Mucosa of descending colon (tissue), 3 donors: ENCODE results near the gene LHX1. TPM values are rescaled to one million over a fixed set of nuclear protein-coding genes. Genes with fewer than 3 reads are reported as not detected.

Experiments used
- ATAC-seq: fragments of 200-7000 bp; cut with Tn5 transposase; one replicate; pipeline ENCODE4 v1.9.1; 2020; ENCODE audit warnings: mild to moderate bottlenecking, moderate library complexity
- DNase-seq, 3 donors: peaks; one replicate each; pipeline ENCODE4 v3.0.0-alpha.2; 2020
- H3K36me3 ChIP-seq: fragments of 200-600 bp; one replicate; pipeline ENCODE4 v1.8.0; 2021; ENCODE audit warnings: low read depth, mild to moderate bottlenecking
- H3K4me1 ChIP-seq: fragments of 200-600 bp; one replicate; pipeline ENCODE4 v1.8.0; 2021; ENCODE audit warnings: low read depth, mild to moderate bottlenecking
- H3K4me3 ChIP-seq: fragments of 200-600 bp; one replicate; pipeline ENCODE4 v1.8.0; 2021; ENCODE audit warnings: mild to moderate bottlenecking
- H3K9me3 ChIP-seq: fragments of 200-600 bp; one replicate; pipeline ENCODE4 v1.8.0; 2021; ENCODE audit warnings: mild to moderate bottlenecking
- intact Hi-C, 2 donors: fragments of 100-400 bp; cut with DNase I in 1 of 2; cut with micrococcal nuclease in 1 of 2; formaldehyde crosslinking; loops; one replicate each; pipeline versions ENCODE4 v1.11.0 to v1.11.1; 2022; cut with DNase I, micrococcal nuclease
- total RNA-seq, 3 donors: library from RNA; stranded (reverse); fragmentation: NEBNext Ultra II Directional in 2 of 3; extraction: Animal tissue kit (Norgen Biotek cat#: 25700) in 2 of 3; gene quantifications; one replicate each; pipeline versions ENCODE4 v1.2.1 to v1.2.4, GENCODE V29; 2021 to 2023
- TF ChIP-seq, protein P1 (sequence below): fragments of 200-600 bp; IDR thresholded peaks from one replicate; pipeline ENCODE4 v1.8.0; 2022; ENCODE audit warnings: antibody characterized with exemption, mild to moderate bottlenecking
- donor health status: DM: no; HTN: no; CAD: no; lungs with moderate emphysema.
- donor health status: DM: no; HTN: no; CAD: no.
- donor health status: DM: no; HTN: yes; CAD: no.

The LHX1 gene
- total RNA-seq, 3 donors from 2014 or later: not detected

DNA sequence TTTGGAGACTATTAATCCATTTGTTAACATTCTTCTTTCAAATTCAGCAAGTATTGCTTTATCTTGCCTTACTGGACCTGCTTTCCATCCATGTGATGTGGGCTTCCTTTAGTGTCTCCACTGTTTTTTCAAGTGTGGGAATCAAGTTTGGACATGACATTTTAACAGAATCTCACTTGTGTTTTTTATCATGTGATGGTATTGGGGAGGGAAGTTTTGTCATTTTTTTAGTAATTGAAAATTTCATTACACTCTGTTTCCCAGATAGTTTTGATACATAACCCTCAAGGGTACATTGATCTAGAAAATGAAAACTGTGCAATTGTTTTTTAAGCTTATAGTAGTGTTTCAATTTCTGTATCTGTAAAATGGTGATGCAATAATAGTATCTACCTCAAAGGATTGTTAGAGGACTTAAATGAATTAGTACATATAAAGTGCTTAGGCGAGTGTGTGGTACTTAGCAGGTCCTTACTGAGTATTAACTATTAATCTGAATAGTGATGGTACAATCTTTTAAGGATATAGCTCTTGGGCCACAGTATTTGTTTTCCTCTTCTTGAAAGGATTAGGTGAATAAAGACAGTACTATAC is 38.7 kb downstream of the LHX1 start:
- no peaks in the 10 kb centered on the region for H3K9me3 ChIP-seq
- no peaks in the 10 kb centered on the region for H3K36me3 ChIP-seq
- ATAC-seq (no peak), DNase-seq (no peak)
- no peak overlapping the region for H3K4me3 ChIP-seq
- TF ChIP-seq, protein P1, sequence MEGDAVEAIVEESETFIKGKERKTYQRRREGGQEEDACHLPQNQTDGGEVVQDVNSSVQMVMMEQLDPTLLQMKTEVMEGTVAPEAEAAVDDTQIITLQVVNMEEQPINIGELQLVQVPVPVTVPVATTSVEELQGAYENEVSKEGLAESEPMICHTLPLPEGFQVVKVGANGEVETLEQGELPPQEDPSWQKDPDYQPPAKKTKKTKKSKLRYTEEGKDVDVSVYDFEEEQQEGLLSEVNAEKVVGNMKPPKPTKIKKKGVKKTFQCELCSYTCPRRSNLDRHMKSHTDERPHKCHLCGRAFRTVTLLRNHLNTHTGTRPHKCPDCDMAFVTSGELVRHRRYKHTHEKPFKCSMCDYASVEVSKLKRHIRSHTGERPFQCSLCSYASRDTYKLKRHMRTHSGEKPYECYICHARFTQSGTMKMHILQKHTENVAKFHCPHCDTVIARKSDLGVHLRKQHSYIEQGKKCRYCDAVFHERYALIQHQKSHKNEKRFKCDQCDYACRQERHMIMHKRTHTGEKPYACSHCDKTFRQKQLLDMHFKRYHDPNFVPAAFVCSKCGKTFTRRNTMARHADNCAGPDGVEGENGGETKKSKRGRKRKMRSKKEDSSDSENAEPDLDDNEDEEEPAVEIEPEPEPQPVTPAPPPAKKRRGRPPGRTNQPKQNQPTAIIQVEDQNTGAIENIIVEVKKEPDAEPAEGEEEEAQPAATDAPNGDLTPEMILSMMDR: no peak
- intact Hi-C loops: no loop called here
- peaks cover 3% of the 10 kb centered on the region for H3K4me1 ChIP-seq

DNA sequence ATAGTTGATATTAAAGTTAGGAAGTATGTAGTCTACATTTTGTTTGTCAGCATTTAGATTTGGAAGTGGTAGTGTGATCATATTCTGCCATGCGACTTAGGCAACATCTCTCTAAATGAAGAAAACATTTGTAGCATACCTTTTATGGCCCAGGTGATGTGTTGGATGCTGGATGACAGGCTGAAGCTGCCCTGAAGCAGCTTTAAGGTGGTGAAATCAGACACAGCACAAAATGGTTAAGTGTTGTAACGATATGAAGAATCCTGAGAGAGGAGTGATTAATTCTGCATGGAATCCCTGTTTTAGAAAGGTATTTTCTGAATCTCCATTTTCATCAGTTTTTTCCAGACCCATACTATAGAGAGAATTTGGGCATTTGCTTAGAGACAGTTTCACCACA is 39.8 kb downstream of the LHX1 start:
- H3K4me1 ChIP-seq: peaks cover 3% of the 10 kb centered on the region
- DNase-seq (no peak), ATAC-seq (no peak)
- no peak overlapping the region for H3K4me3 ChIP-seq
- intact Hi-C loops: no loop called here
- TF ChIP-seq, protein P1: no peak
- H3K9me3 ChIP-seq: no peaks in the 10 kb centered on the region
- H3K36me3 ChIP-seq: no peaks in the 10 kb centered on the region

DNA sequence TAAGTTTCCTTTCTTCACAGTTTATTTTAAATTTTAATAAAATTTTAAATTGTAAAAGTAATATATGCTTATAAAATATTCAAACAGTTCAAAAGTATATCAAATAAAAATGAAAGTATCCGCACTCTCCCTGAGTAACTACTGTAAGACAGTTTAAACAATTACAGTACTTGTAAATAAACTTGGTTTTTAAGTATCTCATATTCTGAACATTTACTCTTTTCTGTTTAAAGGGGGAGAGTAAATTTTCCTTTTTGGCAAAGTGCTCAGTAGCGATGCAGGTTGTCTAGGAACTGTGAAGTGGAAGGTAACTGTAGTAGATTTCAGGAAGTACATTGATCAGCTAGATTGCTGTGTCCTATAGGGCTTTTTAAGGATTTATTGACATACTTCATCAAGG is 40.3 kb downstream of the LHX1 start:
- Histone ChIP-seq H3K4me1 (peaks cover 3% of the 10 kb centered on the region), H3K36me3 (no peaks in the 10 kb centered on the region), H3K9me3 (no peaks in the 10 kb centered on the region), H3K4me3 (no peak overlapping the region)
- intact Hi-C loops: no loop called here
- no peak for DNase-seq
- TF ChIP-seq, protein P1: no peak
- no peak for ATAC-seq

- TF ChIP-seq, protein P1: no peak
- intact Hi-C loops: no loop called here
- Histone ChIP-seq H3K9me3 (no peaks in the 10 kb centered on the region), H3K4me3 (no peak overlapping the region), H3K36me3 (no peaks in the 10 kb centered on the region), H3K4me1 (peaks cover 3% of the 10 kb centered on the region)
- DNase-seq (no peak), ATAC-seq (no peak)
Observed at GRCh38 chr17:36978810-36979564, 41.7 kb downstream of the LHX1 start.

DNA sequence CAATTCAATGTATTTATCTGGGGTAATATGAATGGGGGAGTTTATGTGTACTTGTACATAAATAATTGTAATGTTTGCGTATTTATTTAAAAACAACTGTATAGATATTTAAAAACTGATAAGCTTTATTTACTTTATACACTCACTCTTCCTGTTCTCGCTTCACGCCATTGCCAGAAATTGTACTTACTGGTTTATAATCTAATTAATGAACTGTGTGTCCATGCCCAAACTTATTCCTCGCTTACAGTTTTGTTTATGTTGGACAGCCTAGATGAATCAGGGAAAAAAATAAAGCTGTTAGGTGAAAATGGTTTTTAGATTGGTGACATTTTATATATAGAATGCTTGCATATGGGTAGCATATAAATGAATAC is 42.3 kb downstream of the LHX1 start:
- Histone ChIP-seq H3K36me3 (no peaks in the 10 kb centered on the region), H3K4me3 (no peak overlapping the region), H3K9me3 (no peaks in the 10 kb centered on the region), H3K4me1 (peaks cover 3% of the 10 kb centered on the region)
- intact Hi-C loops: no loop called here
- TF ChIP-seq, protein P1: no peak
- ATAC-seq (no peak), DNase-seq (no peak)
